Measurements from ENCODE around the gene IL1A. TPM values are rescaled to one million over a fixed set of nuclear protein-coding genes. Genes with fewer than 3 reads are reported as not detected.

IL1A gene
- total and polyA plus RNA-seq, 10 of the 15 experiments (the other 5 are each of a cell fraction or from before 2014, with no cell fraction given) = 0.10 to 8.7 (median 6.9) TPM

DNA sequence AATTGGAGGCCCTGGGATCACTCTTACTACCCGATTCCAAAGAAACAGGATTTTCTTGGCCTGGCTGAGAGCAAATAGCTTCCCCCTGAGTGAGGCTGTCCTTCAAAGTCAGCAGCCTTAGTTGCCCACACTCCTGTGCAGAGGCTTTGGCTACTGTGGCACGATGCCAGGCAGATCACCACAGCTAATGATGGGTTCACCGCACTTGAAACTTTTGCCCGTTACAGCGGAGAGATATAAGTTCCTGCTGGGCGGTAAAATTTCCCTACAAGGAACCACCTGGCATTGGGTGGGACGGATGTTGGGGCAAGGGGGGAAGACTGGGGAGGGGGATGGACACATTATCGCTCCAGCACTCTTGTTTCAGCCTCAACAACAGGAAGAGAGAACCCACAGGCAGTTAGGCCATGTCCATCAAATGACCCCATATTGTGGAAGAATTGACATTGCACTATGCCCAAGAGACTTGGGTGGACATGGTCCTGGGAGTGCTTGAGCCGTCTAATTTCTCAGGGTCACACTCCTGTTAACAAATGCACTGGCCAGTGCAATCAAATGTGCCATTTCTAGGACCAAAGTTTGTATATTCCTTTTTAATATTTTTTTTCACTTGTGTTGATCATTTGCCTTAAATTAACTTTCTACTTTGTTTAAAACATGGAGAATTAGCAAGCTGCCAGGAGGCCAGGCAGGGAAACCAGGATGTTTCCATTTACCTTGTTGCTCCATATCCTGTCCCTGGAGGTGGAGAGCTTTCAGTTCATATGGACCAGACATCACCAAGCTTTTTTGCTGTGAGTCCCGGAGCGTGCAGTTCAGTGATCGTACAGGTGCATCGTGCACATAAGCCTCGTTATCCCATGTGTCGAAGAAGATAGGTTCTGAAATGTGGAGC, 47.9 kb upstream of the IL1A start:
- H3K27ac ChIP-seq (ENCODE audit: control insufficient read depth, insufficient read depth) = 0 out of 2 replicates have a peak overlapping the region, but pooled peaks have one; percentile 15
- H3K4me1 ChIP-seq (ENCODE audit: control insufficient read depth, insufficient read depth, low read length) = peaks cover 24% of the 10 kb centered on the region
- ChIA-PET CTCF (interaction anchor here (1.1 to 1.7 kb wide), 3 partner anchors 10 to 82 kb away, joined by 3 to 5 read pairs (median 4); no protein-coding TSS in a partner anchor), SMC1A (ENCODE audit: uncharacterized antibody, unreplicated experiment) (interaction anchor here (0.9 to 6.5 kb wide), 10 partner anchors 9 to 110 kb away, joined by 3 to 33 read pairs (median 4); no protein-coding TSS in a partner anchor), RAD21 (ENCODE audit: unreplicated experiment) (interaction anchor here (0.6 to 3.1 kb wide), 7 partner anchors 10 to 110 kb away, joined by 3 to 10 read pairs (median 4); no protein-coding TSS in a partner anchor), POLR2A (interaction anchor here (1.1 to 1.4 kb wide), 3 partner anchors 17 to 82 kb away, joined by 4 read pairs; no protein-coding TSS in a partner anchor)
- 75% methylated on average over 14 of the region's 15 CpGs for WGBS (ENCODE audit: insufficient coverage, insufficient replicate concordance, low lambda C conversion rate, missing lambda C conversion rate)
- peak overlapping the region; percentile 51 for H2AFZ ChIP-seq (ENCODE audit: control insufficient read depth, low read depth, low read length)
- no peaks in the 10 kb centered on the region for H3K79me2 ChIP-seq (ENCODE audit: control insufficient read depth, insufficient read depth, low read length)
- no peaks in the 10 kb centered on the region for H3K27me3 ChIP-seq (replicated peaks in 1 of 2; ENCODE audit: control insufficient read depth in 2 of 2, insufficient read depth in 2 of 2, low read length in 1 of 2)
- H3K9me3 ChIP-seq (replicated peaks; ENCODE audit: control insufficient read depth, insufficient read depth, low read length) = no peaks in the 10 kb centered on the region; the same call in 2 of the 3 replicates
- intact Hi-C loops (cut with micrococcal nuclease; ENCODE audit: unreplicated experiment) = no loop called here
- H3K4me3 ChIP-seq = no peak overlapping the region
- DNase-seq (ENCODE audit: low read depth, low spot score) (peak; percentile 55), FAIRE-seq (no peak), ATAC-seq (peak; percentile 75)
- no peak overlapping the region for H3K9ac ChIP-seq (ENCODE audit: control insufficient read depth, insufficient read depth, low read length)
- H3K36me3 ChIP-seq (ENCODE audit: control insufficient read depth in 2 of 2, insufficient read depth in 2 of 2, low read length in 1 of 2) = no peaks in the 10 kb centered on the region
- no TSS peak for BruUV-seq (replicated peaks)
- in situ Hi-C loops (cut with MboI) = no loop called here
- no peaks in the 10 kb centered on the region for H4K20me1 ChIP-seq (ENCODE audit: control insufficient read depth, insufficient read depth)
- no peak overlapping the region; the same call in 1 of the 2 replicates for H3K4me2 ChIP-seq (ENCODE audit: control insufficient read depth, insufficient read depth)
- TF ChIP-seq ZNF384 (IDR thresholded peaks at IDR 0.05; ENCODE audit: borderline replicate concordance, low read depth, low read length) (no peak), MTA2 (IDR thresholded peaks at IDR 0.05; ENCODE audit: low read depth) (peak; percentile 23; the same call in 1 of the 2 replicates), PAX5 (IDR thresholded peaks at IDR 0.05; ENCODE audit: borderline replicate concordance, low read depth, low read length) (no peak), LARP7 (IDR thresholded peaks at IDR 0.05) (no peak), SIN3A (IDR thresholded peaks at IDR 0.05; ENCODE audit: low read depth, low read length) (no peak), SRF (IDR thresholded peaks at IDR 0.05; ENCODE audit: low read depth in 2 of 2, low read length in 2 of 2) (no peak), IKZF1 (conservative IDR thresholded peaks at IDR 0.05) (peak; percentile 41; the same call in 1 of the 2 replicates), SREBF1 (IDR thresholded peaks at IDR 0.05; ENCODE audit: low read length) (no peak), POU2F2 (IDR thresholded peaks at IDR 0.05; ENCODE audit: borderline replicate concordance, low read depth, low read length) (0 out of 3 replicates have a peak, but pooled peaks have one; percentile 12), NR2C1 (IDR thresholded peaks at IDR 0.05) (no peak), CEBPB (IDR thresholded peaks at IDR 0.05; ENCODE audit: borderline replicate concordance in 1 of 2, low read depth in 2 of 2, low read length in 2 of 2) (no peak), EED (IDR thresholded peaks at IDR 0.05; ENCODE audit: low read depth) (0 out of 2 replicates have a peak, but pooled peaks have one; percentile 31)
- TF ChIP-seq, protein P1, sequence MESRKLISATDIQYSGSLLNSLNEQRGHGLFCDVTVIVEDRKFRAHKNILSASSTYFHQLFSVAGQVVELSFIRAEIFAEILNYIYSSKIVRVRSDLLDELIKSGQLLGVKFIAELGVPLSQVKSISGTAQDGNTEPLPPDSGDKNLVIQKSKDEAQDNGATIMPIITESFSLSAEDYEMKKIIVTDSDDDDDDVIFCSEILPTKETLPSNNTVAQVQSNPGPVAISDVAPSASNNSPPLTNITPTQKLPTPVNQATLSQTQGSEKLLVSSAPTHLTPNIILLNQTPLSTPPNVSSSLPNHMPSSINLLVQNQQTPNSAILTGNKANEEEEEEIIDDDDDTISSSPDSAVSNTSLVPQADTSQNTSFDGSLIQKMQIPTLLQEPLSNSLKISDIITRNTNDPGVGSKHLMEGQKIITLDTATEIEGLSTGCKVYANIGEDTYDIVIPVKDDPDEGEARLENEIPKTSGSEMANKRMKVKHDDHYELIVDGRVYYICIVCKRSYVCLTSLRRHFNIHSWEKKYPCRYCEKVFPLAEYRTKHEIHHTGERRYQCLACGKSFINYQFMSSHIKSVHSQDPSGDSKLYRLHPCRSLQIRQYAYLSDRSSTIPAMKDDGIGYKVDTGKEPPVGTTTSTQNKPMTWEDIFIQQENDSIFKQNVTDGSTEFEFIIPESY (IDR thresholded peaks at IDR 0.05) = no peak
- TF ChIP-seq, protein P2, sequence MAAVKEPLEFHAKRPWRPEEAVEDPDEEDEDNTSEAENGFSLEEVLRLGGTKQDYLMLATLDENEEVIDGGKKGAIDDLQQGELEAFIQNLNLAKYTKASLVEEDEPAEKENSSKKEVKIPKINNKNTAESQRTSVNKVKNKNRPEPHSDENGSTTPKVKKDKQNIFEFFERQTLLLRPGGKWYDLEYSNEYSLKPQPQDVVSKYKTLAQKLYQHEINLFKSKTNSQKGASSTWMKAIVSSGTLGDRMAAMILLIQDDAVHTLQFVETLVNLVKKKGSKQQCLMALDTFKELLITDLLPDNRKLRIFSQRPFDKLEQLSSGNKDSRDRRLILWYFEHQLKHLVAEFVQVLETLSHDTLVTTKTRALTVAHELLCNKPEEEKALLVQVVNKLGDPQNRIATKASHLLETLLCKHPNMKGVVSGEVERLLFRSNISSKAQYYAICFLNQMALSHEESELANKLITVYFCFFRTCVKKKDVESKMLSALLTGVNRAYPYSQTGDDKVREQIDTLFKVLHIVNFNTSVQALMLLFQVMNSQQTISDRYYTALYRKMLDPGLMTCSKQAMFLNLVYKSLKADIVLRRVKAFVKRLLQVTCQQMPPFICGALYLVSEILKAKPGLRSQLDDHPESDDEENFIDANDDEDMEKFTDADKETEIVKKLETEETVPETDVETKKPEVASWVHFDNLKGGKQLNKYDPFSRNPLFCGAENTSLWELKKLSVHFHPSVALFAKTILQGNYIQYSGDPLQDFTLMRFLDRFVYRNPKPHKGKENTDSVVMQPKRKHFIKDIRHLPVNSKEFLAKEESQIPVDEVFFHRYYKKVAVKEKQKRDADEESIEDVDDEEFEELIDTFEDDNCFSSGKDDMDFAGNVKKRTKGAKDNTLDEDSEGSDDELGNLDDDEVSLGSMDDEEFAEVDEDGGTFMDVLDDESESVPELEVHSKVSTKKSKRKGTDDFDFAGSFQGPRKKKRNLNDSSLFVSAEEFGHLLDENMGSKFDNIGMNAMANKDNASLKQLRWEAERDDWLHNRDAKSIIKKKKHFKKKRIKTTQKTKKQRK (IDR thresholded peaks at IDR 0.05; ENCODE audit: low read depth, low read length) = no peak
- TF ChIP-seq, protein P3, sequence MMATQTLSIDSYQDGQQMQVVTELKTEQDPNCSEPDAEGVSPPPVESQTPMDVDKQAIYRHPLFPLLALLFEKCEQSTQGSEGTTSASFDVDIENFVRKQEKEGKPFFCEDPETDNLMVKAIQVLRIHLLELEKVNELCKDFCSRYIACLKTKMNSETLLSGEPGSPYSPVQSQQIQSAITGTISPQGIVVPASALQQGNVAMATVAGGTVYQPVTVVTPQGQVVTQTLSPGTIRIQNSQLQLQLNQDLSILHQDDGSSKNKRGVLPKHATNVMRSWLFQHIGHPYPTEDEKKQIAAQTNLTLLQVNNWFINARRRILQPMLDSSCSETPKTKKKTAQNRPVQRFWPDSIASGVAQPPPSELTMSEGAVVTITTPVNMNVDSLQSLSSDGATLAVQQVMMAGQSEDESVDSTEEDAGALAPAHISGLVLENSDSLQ (IDR thresholded peaks at IDR 0.05) = peak; percentile 69

Data from GM12878 (cell line).